ENCODE results near the gene SPANXD. TPM values are rescaled to one million over a fixed set of nuclear protein-coding genes. Genes with fewer than 3 reads are reported as not detected.
"Not testable (repeated sequence)": the region's sequence is repeated elsewhere in the genome, so short reads cannot be mapped to it uniquely, and the experiment has no call there.

SPANXD gene
- not detected for total RNA-seq

DNA sequence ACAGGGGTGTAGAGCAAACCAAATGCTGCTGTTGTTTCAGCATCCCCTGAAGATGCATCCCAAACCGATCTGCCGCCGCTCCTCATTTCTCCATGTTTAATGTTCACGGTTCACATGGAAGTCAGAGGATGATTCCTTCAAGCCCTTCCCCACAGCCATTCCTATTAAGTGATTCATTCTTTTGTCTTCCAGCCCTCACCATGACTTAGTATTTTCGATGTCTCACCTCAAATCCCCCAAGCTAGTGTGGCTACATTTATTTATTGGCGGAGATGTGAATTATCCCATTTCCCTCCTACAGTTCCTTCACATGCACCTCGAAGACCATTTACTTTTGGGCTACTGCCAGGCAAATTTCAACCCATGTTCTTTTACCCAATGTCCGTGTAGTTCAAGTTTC is at the start of gene SPANXD:
TSS of gene SPANXD (minus strand) at position 101 of the 400 bp plus-strand sequence. CDS start 334 bp downstream, outside the sequence.
- H3K36me3 ChIP-seq; H3K27ac ChIP-seq; H3K9me3 ChIP-seq; intact Hi-C loops (cut with DNase I); H3K4me3 ChIP-seq; DNase-seq (ENCODE audit: low spot score); H3K27me3 ChIP-seq (replicated peaks; ENCODE audit: insufficient read depth); H3K4me1 ChIP-seq (replicated peaks): not testable (repeated sequence)
- WGBS: 72% methylated on average over 2 of the region's 8 CpGs

DNA sequence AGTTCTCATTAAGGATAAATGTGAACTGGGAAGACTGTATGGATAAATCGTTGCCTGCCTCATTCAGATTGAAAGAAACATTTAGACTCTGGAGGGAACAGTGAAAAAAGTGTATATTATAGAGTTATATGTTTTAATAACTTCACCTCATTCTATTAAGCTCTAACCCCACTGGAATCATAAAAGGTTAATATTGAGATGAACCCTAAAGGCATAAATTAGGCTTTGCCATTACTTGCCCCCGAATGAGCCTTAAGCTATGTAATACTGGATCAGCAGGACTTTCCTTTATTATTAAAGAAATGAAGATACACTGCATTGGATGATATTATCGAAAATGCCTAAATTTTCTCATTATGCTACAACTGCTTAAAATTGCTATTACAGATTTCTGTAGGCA is 44.1 kb upstream of the SPANXD start:
- no peaks in the 10 kb centered on the region for H3K4me1 ChIP-seq (replicated peaks)
- no peaks in the 10 kb centered on the region for H3K9me3 ChIP-seq
- TF ChIP-seq POLR2A (IDR thresholded peaks at IDR 0.05): no peak
- DNase-seq (ENCODE audit: low spot score): no peak
- no peaks in the 10 kb centered on the region for H3K36me3 ChIP-seq
- 87% methylated on average over 3 of the region's 3 CpGs for WGBS
- no peak overlapping the region for H3K27ac ChIP-seq
- no peaks in the 10 kb centered on the region for H3K27me3 ChIP-seq (replicated peaks; ENCODE audit: insufficient read depth)
- intact Hi-C loops (cut with DNase I): no loop called here
- H3K4me3 ChIP-seq: no peak overlapping the region

- no peak for TF ChIP-seq POLR2A (IDR thresholded peaks at IDR 0.05)
- no peak for TF ChIP-seq POLR2AphosphoS5 (IDR thresholded peaks at IDR 0.05)
- TF ChIP-seq, protein P1, sequence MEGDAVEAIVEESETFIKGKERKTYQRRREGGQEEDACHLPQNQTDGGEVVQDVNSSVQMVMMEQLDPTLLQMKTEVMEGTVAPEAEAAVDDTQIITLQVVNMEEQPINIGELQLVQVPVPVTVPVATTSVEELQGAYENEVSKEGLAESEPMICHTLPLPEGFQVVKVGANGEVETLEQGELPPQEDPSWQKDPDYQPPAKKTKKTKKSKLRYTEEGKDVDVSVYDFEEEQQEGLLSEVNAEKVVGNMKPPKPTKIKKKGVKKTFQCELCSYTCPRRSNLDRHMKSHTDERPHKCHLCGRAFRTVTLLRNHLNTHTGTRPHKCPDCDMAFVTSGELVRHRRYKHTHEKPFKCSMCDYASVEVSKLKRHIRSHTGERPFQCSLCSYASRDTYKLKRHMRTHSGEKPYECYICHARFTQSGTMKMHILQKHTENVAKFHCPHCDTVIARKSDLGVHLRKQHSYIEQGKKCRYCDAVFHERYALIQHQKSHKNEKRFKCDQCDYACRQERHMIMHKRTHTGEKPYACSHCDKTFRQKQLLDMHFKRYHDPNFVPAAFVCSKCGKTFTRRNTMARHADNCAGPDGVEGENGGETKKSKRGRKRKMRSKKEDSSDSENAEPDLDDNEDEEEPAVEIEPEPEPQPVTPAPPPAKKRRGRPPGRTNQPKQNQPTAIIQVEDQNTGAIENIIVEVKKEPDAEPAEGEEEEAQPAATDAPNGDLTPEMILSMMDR (IDR thresholded peaks at IDR 0.05): no peak
- Histone ChIP-seq H3K9me3 (no peaks in the 10 kb centered on the region), H3K27me3 (replicated peaks; ENCODE audit: insufficient read depth) (no peaks in the 10 kb centered on the region), H3K4me1 (replicated peaks) (no peaks in the 10 kb centered on the region), H3K36me3 (no peaks in the 10 kb centered on the region), H3K4me3 (no peak overlapping the region), H3K27ac (no peak overlapping the region)
- DNase-seq (ENCODE audit: low spot score): no peak
- intact Hi-C loops (cut with DNase I): no loop called here
- WGBS: 79% methylated on average over 3 of the region's 3 CpGs
Observed at GRCh38 chrX:141736656-141737055, 38.1 kb upstream of the SPANXD start.

GRCh38 chrX:141733371-141733770 is 34.8 kb upstream of the SPANXD start:
- no peak for DNase-seq (ENCODE audit: low spot score)
- Histone ChIP-seq H3K27me3 (replicated peaks; ENCODE audit: insufficient read depth) (no peaks in the 10 kb centered on the region), H3K9me3 (no peaks in the 10 kb centered on the region), H3K36me3 (no peaks in the 10 kb centered on the region), H3K4me1 (replicated peaks) (no peaks in the 10 kb centered on the region), H3K4me3 (no peak overlapping the region), H3K27ac (no peak overlapping the region)
- intact Hi-C loops (cut with DNase I): no loop called here
- 46% methylated on average over 2 of the region's 2 CpGs for WGBS
- TF ChIP-seq, protein P1 (IDR thresholded peaks at IDR 0.05): no peak
- no peak for TF ChIP-seq POLR2AphosphoS5 (IDR thresholded peaks at IDR 0.05)

GRCh38 chrX:141732031-141732430 is 33.5 kb upstream of the SPANXD start:
- WGBS: 93% methylated on average over 2 of the region's 2 CpGs
- Histone ChIP-seq H3K27ac (no peak overlapping the region), H3K9me3 (no peaks in the 10 kb centered on the region), H3K4me1 (replicated peaks) (no peaks in the 10 kb centered on the region), H3K36me3 (no peaks in the 10 kb centered on the region), H3K4me3 (no peak overlapping the region), H3K27me3 (replicated peaks; ENCODE audit: insufficient read depth) (no peaks in the 10 kb centered on the region)
- no peak for TF ChIP-seq POLR2AphosphoS5 (IDR thresholded peaks at IDR 0.05)
- TF ChIP-seq, protein P1 (IDR thresholded peaks at IDR 0.05): no peak
- DNase-seq (ENCODE audit: low spot score): no peak
- intact Hi-C loops (cut with DNase I): no loop called here

DNA sequence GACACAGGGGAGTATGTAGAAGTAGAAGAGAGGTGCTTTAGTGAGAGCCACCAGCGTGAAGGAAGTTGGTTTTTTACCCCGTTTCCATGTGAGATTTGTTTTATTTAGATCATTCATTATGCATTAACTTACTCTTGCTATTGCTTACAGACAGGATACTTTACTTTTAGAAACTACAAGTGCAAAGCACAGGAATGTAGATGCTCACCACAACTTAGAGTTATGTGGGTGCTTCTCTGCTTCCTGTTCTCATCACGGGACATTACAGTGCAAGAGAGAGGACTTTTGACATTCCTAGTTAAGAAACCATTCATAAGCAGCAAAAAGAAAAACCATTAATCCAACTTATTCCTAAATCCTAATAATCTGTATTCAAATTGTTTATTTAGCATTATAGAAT is 25.6 kb upstream of the SPANXD start:
- Histone ChIP-seq H3K36me3 (no peaks in the 10 kb centered on the region), H3K4me3 (no peak overlapping the region), H3K9me3 (no peaks in the 10 kb centered on the region), H3K4me1 (replicated peaks) (no peaks in the 10 kb centered on the region), H3K27ac (no peak overlapping the region), H3K27me3 (replicated peaks; ENCODE audit: insufficient read depth) (no peaks in the 10 kb centered on the region)
- 58% methylated on average over 3 of the region's 3 CpGs for WGBS
- intact Hi-C loops (cut with DNase I): no loop called here
- TF ChIP-seq, protein P1 (IDR thresholded peaks at IDR 0.05): no peak
- TF ChIP-seq POLR2AphosphoS5 (IDR thresholded peaks at IDR 0.05) (no peak), POLR2A (IDR thresholded peaks at IDR 0.05) (no peak)
- DNase-seq (ENCODE audit: low spot score): no peak

Measured in prostate gland (tissue), 2 donors.